AG20443 (cell line): Measurements from ENCODE around the gene PRKCE.
A peak's percentile ranks its signal among the peaks of the same experiment; 100 is the strongest.
"Not testable (repeated sequence)": the region's sequence is repeated elsewhere in the genome, so short reads cannot be mapped to it uniquely, and the experiment has no call there.

Source experiments
- DNase-seq: peaks from one replicate; pipeline ENCODE4 v3.0.0; 2012; ENCODE audit warnings: low spot score, mixed read lengths

Gene PRKCE

GRCh38 chr2:45909677-45910191 is 258.3 kb downstream of the PRKCE start:
- no peak for DNase-seq

- DNase-seq, result no peak
Observed at GRCh38 chr2:45910473-45911060, 259.1 kb downstream of the PRKCE start.

- DNase-seq, result no peak
Observed at GRCh38 chr2:45911538-45911937, 260.1 kb downstream of the PRKCE start.

GRCh38 chr2:45912109-45912508 is 260.6 kb downstream of the PRKCE start:
- no peak for DNase-seq

- DNase-seq, result no peak
Observed at GRCh38 chr2:45913539-45913938, 262.1 kb downstream of the PRKCE start.

- no peak for DNase-seq
Observed at GRCh38 chr2:45915523-45915922, 264.0 kb downstream of the PRKCE start.

- DNase-seq, result not testable (repeated sequence)
Observed at GRCh38 chr2:45917561-45918176, 266.2 kb downstream of the PRKCE start.

- DNase-seq, result no peak
Observed at GRCh38 chr2:45918463-45919159, 267.1 kb downstream of the PRKCE start.

GRCh38 chr2:45919160-45919650 is 267.7 kb downstream of the PRKCE start:
- no peak for DNase-seq

- no peak for DNase-seq
Observed at GRCh38 chr2:45919711-45920111, 268.2 kb downstream of the PRKCE start.

- DNase-seq, result no peak
Observed at GRCh38 chr2:45921921-45922320, 270.4 kb downstream of the PRKCE start.

GRCh38 chr2:45922577-45922988 is 271.1 kb downstream of the PRKCE start:
- DNase-seq, result no peak

GRCh38 chr2:45923701-45924100 is 272.2 kb downstream of the PRKCE start:
- DNase-seq, result no peak

GRCh38 chr2:45925026-45925425 is 273.6 kb downstream of the PRKCE start:
- no peak for DNase-seq

GRCh38 chr2:45925636-45926366 is 274.3 kb downstream of the PRKCE start:
- peak; percentile 35 for DNase-seq

GRCh38 chr2:45928946-45929345 is 277.5 kb downstream of the PRKCE start:
- no peak for DNase-seq

- no peak for DNase-seq
Observed at GRCh38 chr2:45929674-45930395, 278.4 kb downstream of the PRKCE start.

GRCh38 chr2:45930396-45930792 is 278.9 kb downstream of the PRKCE start:
- peak; percentile 40 for DNase-seq

- DNase-seq, result peak; percentile 49
Observed at GRCh38 chr2:45932278-45932975, 281.0 kb downstream of the PRKCE start.

GRCh38 chr2:45935791-45936622 is 284.5 kb downstream of the PRKCE start:
- peak; percentile 94 for DNase-seq
